B cell (primary cell): ENCODE results near the gene MZB1. TPM values are rescaled to one million over a fixed set of nuclear protein-coding genes. Genes with fewer than 3 reads are reported as not detected.
A peak's percentile ranks its signal among the peaks of the same experiment; 100 is the strongest.

Experiments used
- ATAC-seq: fragments of 200-7000 bp; cut with Tn5 transposase; one replicate; pipeline ENCODE4 v1.10.0; 2021; ENCODE audit warnings: low read depth, mild to moderate bottlenecking, moderate number of reproducible peaks, moderate library complexity
- CTCF ChIA-PET: fragments of 350-600 bp; sonication (Branson Sonifier 250); formaldehyde crosslinking; loops from one replicate; lab custom pipeline; 2021; ENCODE audit warnings: antibody characterized with exemption, inconsistent platforms; lab: Charles Lee
- POLR2A ChIA-PET: fragments of 350-600 bp; sonication (Branson Sonifier 250); formaldehyde crosslinking; loops from one replicate; lab custom pipeline; 2021; ENCODE audit warnings: antibody characterized with exemption; lab: Charles Lee
- DNase-seq: peaks from one replicate; pipeline ENCODE4 v3.0.0; 2013
- H2AFZ ChIP-seq: 2 replicates; pipeline ENCODE4 v1.6.1; 2012; ENCODE audit warnings: mild to moderate bottlenecking, low read depth, low read length; ENCODE audit not compliant: insufficient read depth, poor library complexity, severe bottlenecking
- H3K27ac ChIP-seq, 2 donors: 1 replicate in 1 of 2; 2 replicates in 1 of 2; pipeline ENCODE4 v1.5.1; 2012 to 2013; ENCODE audit warnings: low read length in 2 of 2, mild to moderate bottlenecking in 2 of 2, moderate library complexity in 1 of 2
- H3K27me3 ChIP-seq, 4 experiments: fragments of 200-600 bp in 1 of 4; sonication (generic) in 1 of 4; replicated peaks in 1 of 4; 1 replicate in 2 of 4; 2 replicates in 2 of 4; pipeline versions ENCODE4 v1.6.1 to v1.7.0; 2013 to 2016; ENCODE audit warnings: low read length in 3 of 4, mild to moderate bottlenecking in 2 of 4, mixed read lengths in 1 of 4, moderate library complexity in 1 of 4; ENCODE audit not compliant: insufficient read depth in 4 of 4, control insufficient read depth in 3 of 4; ENCODE audit errors: control extremely low read depth in 1 of 4
- H3K36me3 ChIP-seq, 2 experiments: replicated peaks in 1 of 2; 1 replicate in 1 of 2; 2 replicates in 1 of 2; pipeline versions ENCODE4 v1.6.1 to v1.7.1; 2013; ENCODE audit warnings: low read length in 1 of 2; ENCODE audit not compliant: insufficient read depth in 2 of 2, control insufficient read depth in 1 of 2; ENCODE audit errors: control extremely low read depth in 1 of 2, extremely low read depth in 1 of 2
- H3K4me1 ChIP-seq, 2 donors: fragments of 200-600 bp in 1 of 2; sonication (generic) in 1 of 2; 1 replicate in 1 of 2; 2 replicates in 1 of 2; pipeline versions ENCODE4 v1.5.1 to v1.6.1; 2013 to 2017; ENCODE audit warnings: low read length in 2 of 2; ENCODE audit not compliant: control insufficient read depth in 2 of 2, insufficient read depth in 2 of 2
- H3K4me2 ChIP-seq: replicated peaks from 2 replicates; pipeline ENCODE3; 2012; ENCODE audit warnings: mild to moderate bottlenecking, low read depth, low read length; ENCODE audit not compliant: poor library complexity, severe bottlenecking
- H3K4me3 ChIP-seq, 5 experiments: fragments of 200-600 bp in 1 of 5; sonication (generic) in 1 of 5; 1 replicate in 3 of 5; 2 replicates in 2 of 5; pipeline versions ENCODE4 v1.5.1 to v1.7.0; 2011 to 2016; ENCODE audit warnings: low read length in 4 of 5, mild to moderate bottlenecking in 4 of 5, low read depth in 2 of 5, control low read depth in 1 of 5, moderate library complexity in 1 of 5; ENCODE audit not compliant: insufficient read depth in 1 of 5; ENCODE audit errors: control extremely low read depth in 1 of 5, extremely low read depth in 1 of 5
- H3K79me2 ChIP-seq: fragments of 200-600 bp; sonication (generic); one replicate; pipeline ENCODE4 v1.6.0; 2016; ENCODE audit warnings: low read length; ENCODE audit not compliant: control insufficient read depth, insufficient read depth
- H3K9ac ChIP-seq: fragments of 200-600 bp; sonication (generic); 2 replicates; pipeline ENCODE4 v1.6.1; 2017; ENCODE audit warnings: mild to moderate bottlenecking, low read length, moderate library complexity
- H3K9me3 ChIP-seq, 3 donors: one replicate each; pipeline versions ENCODE4 v1.6.1 to v1.7.1; 2013; ENCODE audit warnings: low read length in 2 of 3; ENCODE audit not compliant: control insufficient read depth in 2 of 3, insufficient read depth in 1 of 3; ENCODE audit errors: control extremely low read depth in 1 of 3
- H4K20me1 ChIP-seq: 2 replicates; pipeline ENCODE4 v1.6.0; 2012; ENCODE audit warnings: mild to moderate bottlenecking, low read length; ENCODE audit not compliant: insufficient read depth, control insufficient read depth, poor library complexity, severe bottlenecking
- H3K27ac Mint-ChIP-seq: one replicate; pipeline ENCODE4 v1.8.0; 2021; ENCODE audit warnings: mixed read lengths
- H3K27me3 Mint-ChIP-seq: one replicate; pipeline ENCODE4 v1.8.0; 2021; ENCODE audit warnings: mixed read lengths
- H3K4me1 Mint-ChIP-seq: one replicate; pipeline ENCODE4 v1.8.0; 2021; ENCODE audit warnings: mixed read lengths
- H3K4me3 Mint-ChIP-seq: one replicate; pipeline ENCODE4 v1.8.0; 2021; ENCODE audit warnings: mixed read lengths
- H3K9me3 Mint-ChIP-seq: one replicate; pipeline ENCODE4 v1.8.0; 2022; ENCODE audit warnings: mixed read lengths; ENCODE audit not compliant: insufficient read depth
- CTCF ChIP-seq: fragments of 200-600 bp; IDR thresholded peaks from one replicate; pipeline ENCODE4 v1.8.0; 2022; ENCODE audit warnings: antibody characterized with exemption, mild to moderate bottlenecking
- EZH2 ChIP-seq: IDR thresholded peaks from 2 replicates; pipeline ENCODE4 v1.6.1; 2012; ENCODE audit warnings: borderline replicate concordance, low read depth, mild to moderate bottlenecking, moderate library complexity, low read length; ENCODE audit not compliant: insufficient read depth, poor library complexity, severe bottlenecking
- WGBS: methylation state at CpG from one replicate; pipeline ENCODE4 v1.1.5; 2013; ENCODE audit warnings: missing lambda C conversion rate; ENCODE audit not compliant: insufficient coverage; 5-methylcytosine and 5-hydroxymethylcytosine counted together
- intact Hi-C: fragments of 100-400 bp; cut with micrococcal nuclease; formaldehyde crosslinking; loops from one replicate; pipeline ENCODE4 v1.10.0; 2022
- polyA plus RNA-seq: library from polyadenylated mRNA; depleted of rRNA; stranded (reverse); fragments of >200 nt; gene quantifications from 2 replicates; pipeline ENCODE4 v1.2.3, GENCODE V29; 2012
- total RNA-seq, 2 donors: library from RNA; stranded (reverse); fragments of 120-200 nt in 1 of 2; gene quantifications; 1 replicate in 1 of 2; 2 replicates in 1 of 2; pipeline versions ENCODE4 v1.2.3 to v1.2.4, GENCODE V29; 2013 to 2022

The MZB1 gene
- total and polyA plus RNA-seq, 2 donors (not counting 1 experiment from before 2014, with no cell fraction given), result 72.2 to 306 TPM

DNA sequence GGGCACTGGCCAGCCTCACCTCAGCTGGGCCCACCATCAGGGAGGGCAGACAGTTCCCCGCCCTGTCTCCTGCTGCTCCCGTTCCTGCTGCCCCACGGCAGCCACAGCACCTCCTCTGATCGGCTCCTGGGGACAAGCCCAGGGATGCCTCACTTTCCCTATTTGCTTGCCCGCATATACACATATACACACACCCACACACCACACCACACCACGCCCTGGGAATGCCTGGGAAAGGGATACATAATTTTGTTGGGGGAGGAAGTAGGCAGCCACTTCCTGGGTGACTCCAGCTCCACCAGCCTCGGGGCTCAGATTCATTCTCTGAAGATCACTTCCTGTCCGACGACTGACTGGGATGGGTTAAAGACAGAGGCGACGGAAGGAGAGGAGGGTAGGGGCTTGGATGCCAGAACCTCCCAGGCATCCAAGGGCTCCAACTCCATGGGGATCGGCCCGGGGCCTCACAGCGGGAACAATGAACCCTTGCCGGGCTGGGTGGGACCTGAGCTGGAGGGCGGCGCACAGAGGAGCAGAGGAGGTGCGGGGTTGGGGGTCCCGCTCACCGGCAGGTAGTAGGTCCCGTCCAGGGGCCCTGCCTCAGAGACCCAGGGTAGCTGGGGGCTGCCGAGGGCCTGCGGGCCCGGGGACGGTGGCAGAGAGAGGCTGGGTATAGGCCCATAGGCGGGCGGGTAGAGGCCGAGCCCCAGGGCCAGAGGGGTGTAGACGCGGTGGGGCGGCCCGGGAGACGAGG is 2.0 kb upstream of the MZB1 start:
- peaks cover 52 to 71% of the 10 kb centered on the region in 2 donors for H3K4me1 ChIP-seq
- WGBS, result 23% methylated on average over 28 of the region's 33 CpGs
- H3K79me2 ChIP-seq, result peaks cover 31% of the 10 kb centered on the region
- Mint-ChIP-seq H3K4me1 (peaks cover 56% of the 10 kb centered on the region), H3K27me3 (no peaks in the 10 kb centered on the region), H3K4me3 (peak overlapping the region; percentile 99), H3K9me3 (no peaks in the 10 kb centered on the region), H3K27ac (peak overlapping the region; percentile 99)
- CTCF ChIA-PET, result interaction anchor here (0.6 to 5.3 kb wide), 18 partner anchors 12 to 566 kb away, joined by 3 to 39 read pairs (median 4); partner anchors contain the start of genes DNAJC18, MATR3, PAIP2 and SIL1
- H3K27me3 ChIP-seq, result no peaks in the 10 kb centered on the region
- peak overlapping the region; percentile 70 for H3K9ac ChIP-seq
- intact Hi-C loops, result loop anchor here (1.0 to 5.0 kb wide), 6 partner anchors 47 to 814 kb away; partner anchors contain the start of genes DNAJC18, HSPA9 and PAIP2
- TF ChIP-seq EZH2, result no peak
- TF ChIP-seq CTCF, result no peak
- peak overlapping the region; percentile 86 to 89 for H3K27ac ChIP-seq
- ATAC-seq (no peak), DNase-seq (no peak)
- POLR2A ChIA-PET, result interaction anchor here (0.7 to 8.4 kb wide), 5 partner anchors 10 to 133 kb away, joined by 5 to 70 read pairs (median 6); partner anchors contain the start of genes MATR3 and PAIP2
- H4K20me1 ChIP-seq, result peaks cover 7% of the 10 kb centered on the region
- H3K9me3 ChIP-seq, result peaks cover 0 to 4% (median 0%) of the 10 kb centered on the region in 3 donors
- peak overlapping the region in 4 of 5 experiments; percentile 73 to 90 (median 84) for H3K4me3 ChIP-seq
- no peaks in the 10 kb centered on the region for H3K36me3 ChIP-seq
- peak overlapping the region; percentile 88 for H2AFZ ChIP-seq
- H3K4me2 ChIP-seq, result peak overlapping the region; percentile 91
